GM23338 (cell line): ENCODE measurements around the gene RSPO3. TPM values are rescaled to one million over a fixed set of nuclear protein-coding genes. Genes with fewer than 3 reads are reported as not detected.

Source experiments
- ATAC-seq: fragments of 200-7000 bp; cut with Tn5 transposase; 3 replicates; pipeline ENCODE4 v1.9.1; 2020
- DNase-seq: peaks from one replicate; pipeline ENCODE4 v3.0.0-alpha.2; 2015; ENCODE audit warnings: low spot score
- H2AFZ ChIP-seq: fragments of 200-600 bp; sonication (generic); 2 replicates; pipeline ENCODE4 v1.8.0; 2016; ENCODE audit warnings: antibody characterized with exemption, mild to moderate bottlenecking, moderate library complexity
- H3F3A ChIP-seq: fragments of 200-600 bp; sonication (generic); replicated peaks from 2 replicates; pipeline ENCODE4 v1.8.0; 2017; ENCODE audit warnings: antibody characterized with exemption, mixed run types, low read depth
- H3K27ac ChIP-seq: fragments of 200-600 bp; sonication (generic); 2 replicates; pipeline ENCODE4 v1.6.1; 2016; ENCODE audit warnings: low read depth
- H3K27me3 ChIP-seq: fragments of 200-600 bp; sonication (generic); 2 replicates; pipeline ENCODE4 v1.8.0; 2016; ENCODE audit warnings: mild to moderate bottlenecking, mixed run types, moderate library complexity; ENCODE audit not compliant: insufficient read depth
- H3K36me3 ChIP-seq: fragments of 200-600 bp; sonication (generic); 2 replicates; pipeline ENCODE4 v1.8.0; 2016; ENCODE audit warnings: mild to moderate bottlenecking; ENCODE audit not compliant: insufficient read depth
- H3K4me1 ChIP-seq: fragments of 200-600 bp; sonication (generic); 2 replicates; pipeline ENCODE4 v1.8.0; 2016; ENCODE audit warnings: mild to moderate bottlenecking, moderate library complexity; ENCODE audit not compliant: insufficient read depth
- H3K4me2 ChIP-seq: fragments of 200-600 bp; sonication (generic); 2 replicates; pipeline ENCODE4 v1.7.1; 2017; ENCODE audit warnings: mixed run types
- H3K4me3 ChIP-seq: fragments of 200-600 bp; sonication (generic); 2 replicates; pipeline ENCODE4 v1.6.1; 2016; ENCODE audit warnings: mixed run types
- H3K79me2 ChIP-seq: fragments of 200-600 bp; sonication (generic); replicated peaks from 2 replicates; pipeline ENCODE4 v1.8.0; 2017; ENCODE audit warnings: mild to moderate bottlenecking; ENCODE audit not compliant: insufficient read depth
- H3K9me2 ChIP-seq: fragments of 200-600 bp; sonication (generic); 2 replicates; pipeline ENCODE4 v1.8.0; 2017; ENCODE audit not compliant: insufficient read depth
- H4K20me1 ChIP-seq: fragments of 200-600 bp; sonication (generic); replicated peaks from 2 replicates; pipeline ENCODE4 v1.8.0; 2017; ENCODE audit warnings: mild to moderate bottlenecking; ENCODE audit not compliant: insufficient read depth
- H3K27ac Mint-ChIP-seq: 2 replicates; pipeline ENCODE4 v1.8.0; 2020; ENCODE audit warnings: inconsistent platforms, mild to moderate bottlenecking, moderate library complexity, mixed read lengths
- H3K27me3 Mint-ChIP-seq: 3 replicates; pipeline ENCODE4 v1.8.0; 2022; ENCODE audit warnings: low read depth, mild to moderate bottlenecking, moderate library complexity, mixed read lengths, inconsistent platforms; ENCODE audit not compliant: insufficient read depth, poor library complexity
- H3K36me3 Mint-ChIP-seq: 3 replicates; pipeline ENCODE4 v1.8.0; 2021; ENCODE audit warnings: low read depth, mild to moderate bottlenecking, inconsistent platforms, moderate library complexity, mixed read lengths
- H3K4me1 Mint-ChIP-seq: 3 replicates; pipeline ENCODE4 v1.8.0; 2020; ENCODE audit warnings: mild to moderate bottlenecking, inconsistent platforms, mixed read lengths
- H3K4me3 Mint-ChIP-seq: 3 replicates; pipeline ENCODE4 v1.8.0; 2021; ENCODE audit warnings: moderate library complexity, mild to moderate bottlenecking, inconsistent platforms, mixed read lengths
- H3K9me3 Mint-ChIP-seq: 3 replicates; pipeline ENCODE4 v1.8.0; 2020; ENCODE audit warnings: moderate library complexity, mild to moderate bottlenecking, inconsistent platforms, mixed read lengths
- CREB1 ChIP-seq: fragments of 250-450 bp; sonication (Bioruptor Pico); IDR thresholded peaks from 2 replicates; pipeline ENCODE4 v1.5.0; 2020; ENCODE audit warnings: low read depth, mild to moderate bottlenecking, moderate library complexity
- EZH2 ChIP-seq: fragments of 200-600 bp; sonication (generic); IDR thresholded peaks from one replicate; pipeline ENCODE4 v1.8.0; 2017; ENCODE audit warnings: antibody characterized with exemption, mild to moderate bottlenecking, low read depth; ENCODE audit not compliant: unreplicated experiment
- JUNB ChIP-seq: IDR thresholded peaks from one replicate; pipeline ENCODE4 v1.6.1; 2016; ENCODE audit warnings: antibody characterized with exemption; ENCODE audit not compliant: unreplicated experiment
- NANOG ChIP-seq: IDR thresholded peaks from 2 replicates; pipeline ENCODE4 v1.6.1; 2016; ENCODE audit warnings: antibody characterized with exemption, borderline replicate concordance
- POLR2AphosphoS5 ChIP-seq: IDR thresholded peaks from 2 replicates; pipeline ENCODE4 v1.6.1; 2016; ENCODE audit warnings: antibody characterized with exemption, low read depth
- STAT1 ChIP-seq: IDR thresholded peaks from one replicate; pipeline ENCODE4 v1.6.1; 2016; ENCODE audit warnings: antibody characterized with exemption; ENCODE audit not compliant: unreplicated experiment
- ZNF114 ChIP-seq: fragments of 250-450 bp; sonication (Bioruptor Pico); IDR thresholded peaks from 2 replicates; pipeline ENCODE4 v1.5.0; 2020; ENCODE audit warnings: mild to moderate bottlenecking, moderate library complexity
- ZNF331 ChIP-seq: fragments of 250-450 bp; sonication (Bioruptor Pico); IDR thresholded peaks from 2 replicates; pipeline ENCODE4 v1.5.0; 2020; ENCODE audit warnings: low read depth, mild to moderate bottlenecking, moderate library complexity
- polyA plus RNA-seq: library from polyadenylated mRNA; unstranded; fragments of >200 nt; fragmentation: Nextera tagmentation; extraction: Ambion mirVana; gene quantifications from 2 replicates; pipeline ENCODE4 v1.2.1, GENCODE V29; 2016
- total RNA-seq: library from RNA; depleted of rRNA; stranded (reverse); fragments of >200 nt; shearing (Covaris generic); gene quantifications from 2 replicates; pipeline ENCODE4 v1.2.3, GENCODE V29; 2014
- TF ChIP-seq, protein P1 (sequence below): IDR thresholded peaks from 2 replicates; pipeline ENCODE4 v1.6.1; 2016; ENCODE audit warnings: antibody characterized with exemption
- TF ChIP-seq, protein P2 (sequence below): fragments of 250-450 bp; sonication (Bioruptor Pico); IDR thresholded peaks from 2 replicates; pipeline ENCODE4 v1.5.0; 2020; ENCODE audit warnings: mild to moderate bottlenecking, moderate library complexity
- TF ChIP-seq, protein P3 (sequence below), 2 experiments: fragments of 200-600 bp in 1 of 2; sonication (generic) in 1 of 2; conservative IDR thresholded peaks; 2 replicates each; pipeline versions ENCODE4 v1.5.1 to v1.6.1; 2016 to 2017; ENCODE audit warnings: antibody characterized with exemption in 2 of 2, low read depth in 2 of 2, mild to moderate bottlenecking in 2 of 2, moderate library complexity in 1 of 2

Gene RSPO3
- total and polyA plus RNA-seq, 2 experiments from 2014 or later, result not detected

DNA sequence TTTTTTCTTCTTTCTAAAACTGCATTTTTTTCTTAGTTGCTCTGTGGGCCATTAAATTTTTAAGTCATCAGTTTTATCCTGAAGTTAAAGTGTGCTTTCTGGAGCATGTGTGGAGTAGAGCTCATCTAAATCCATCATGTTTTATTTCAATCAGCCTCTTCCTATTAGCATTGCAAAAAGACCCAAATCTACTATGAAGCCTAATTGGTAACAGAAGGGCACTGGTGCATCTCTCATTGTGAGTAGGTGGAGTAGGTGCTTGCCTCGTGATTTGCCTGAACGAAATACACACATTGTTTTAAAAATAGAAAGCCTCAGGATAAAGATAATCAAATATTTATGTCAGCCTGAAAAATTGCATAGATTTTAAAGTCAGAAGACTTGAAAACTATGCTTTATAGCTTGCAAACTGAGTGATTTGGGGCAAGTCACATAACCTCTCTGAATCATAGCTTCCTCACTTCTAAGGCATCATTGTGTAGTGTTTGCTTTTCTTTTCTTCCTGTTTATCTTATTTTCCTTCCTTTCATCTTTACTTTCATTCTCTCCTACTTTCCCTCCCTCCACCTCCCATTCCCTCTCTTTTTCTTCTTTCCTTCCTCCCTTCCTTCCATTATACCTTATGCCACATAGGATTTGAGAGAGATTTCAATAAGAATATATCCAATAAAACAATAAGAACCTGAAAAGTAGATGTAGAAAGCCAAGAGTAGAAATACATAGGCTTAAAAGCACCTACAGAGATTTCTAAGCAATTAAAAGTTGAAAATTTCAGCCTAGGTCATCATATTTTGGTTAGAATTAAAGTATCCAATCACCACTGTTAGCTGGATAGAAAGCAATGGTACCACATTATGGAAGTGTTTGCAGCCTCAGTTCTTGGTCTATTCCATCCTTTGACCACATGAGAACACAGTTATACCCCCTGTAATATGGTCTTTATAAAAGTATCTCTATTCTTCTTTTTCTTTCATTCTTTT lies 98.6 kb downstream of the RSPO3 start (continued):
- TF ChIP-seq, protein P1, sequence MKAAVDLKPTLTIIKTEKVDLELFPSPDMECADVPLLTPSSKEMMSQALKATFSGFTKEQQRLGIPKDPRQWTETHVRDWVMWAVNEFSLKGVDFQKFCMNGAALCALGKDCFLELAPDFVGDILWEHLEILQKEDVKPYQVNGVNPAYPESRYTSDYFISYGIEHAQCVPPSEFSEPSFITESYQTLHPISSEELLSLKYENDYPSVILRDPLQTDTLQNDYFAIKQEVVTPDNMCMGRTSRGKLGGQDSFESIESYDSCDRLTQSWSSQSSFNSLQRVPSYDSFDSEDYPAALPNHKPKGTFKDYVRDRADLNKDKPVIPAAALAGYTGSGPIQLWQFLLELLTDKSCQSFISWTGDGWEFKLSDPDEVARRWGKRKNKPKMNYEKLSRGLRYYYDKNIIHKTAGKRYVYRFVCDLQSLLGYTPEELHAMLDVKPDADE, result no peak
- no peak for TF ChIP-seq EZH2
- TF ChIP-seq ZNF331 (CRISPR knock-in tag), result no peak
- TF ChIP-seq STAT1, result no peak
- no peak for TF ChIP-seq ZNF114 (CRISPR knock-in tag)
- TF ChIP-seq CREB1, result no peak
- TF ChIP-seq JUNB, result no peak

DNA sequence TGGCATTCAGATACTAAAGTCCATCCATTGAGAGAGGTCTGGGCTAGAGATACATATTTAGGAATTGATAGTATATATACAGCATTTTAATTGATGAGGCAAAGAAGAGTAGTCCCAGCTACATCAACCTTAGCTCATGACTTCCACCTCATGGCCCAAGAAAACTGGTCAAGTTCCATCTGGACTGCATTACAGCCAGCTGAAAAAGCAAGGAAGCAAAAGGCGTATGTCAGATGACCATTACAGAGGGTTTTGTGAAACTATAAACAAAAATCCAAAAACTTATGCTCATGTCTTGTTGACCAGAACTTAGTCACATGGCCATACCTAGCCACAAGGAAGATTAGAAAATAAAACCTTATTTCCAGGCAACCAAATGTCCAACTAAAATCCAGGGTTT lies 101.4 kb downstream of the RSPO3 start:
- Histone ChIP-seq H3F3A (no peaks in the 10 kb centered on the region), H4K20me1 (no peaks in the 10 kb centered on the region), H3K27me3 (no peaks in the 10 kb centered on the region), H3K4me2 (no peak overlapping the region), H3K36me3 (no peaks in the 10 kb centered on the region), H3K27ac (no peak overlapping the region), H3K4me1 (no peaks in the 10 kb centered on the region), H2AFZ (no peak overlapping the region), H3K9me2 (0 out of 2 replicates have a peak, but pooled peaks cover 3% of the 10 kb centered on the region), H3K4me3 (no peak overlapping the region), H3K79me2 (no peaks in the 10 kb centered on the region)
- Mint-ChIP-seq H3K4me3 (no peak overlapping the region), H3K9me3 (peaks cover 4% of the 10 kb centered on the region), H3K27ac (no peak overlapping the region), H3K36me3 (no peaks in the 10 kb centered on the region; the same call in 2 of the 3 replicates), H3K4me1 (no peaks in the 10 kb centered on the region; the same call in 2 of the 3 replicates), H3K27me3 (peaks cover 3% of the 10 kb centered on the region)
- DNase-seq (no peak), ATAC-seq (no peak)
- TF ChIP-seq ZNF331 (CRISPR knock-in tag) (no peak), EZH2 (no peak), ZNF114 (CRISPR knock-in tag) (no peak), CREB1 (no peak), JUNB (no peak), NANOG (no peak), STAT1 (no peak), POLR2AphosphoS5 (no peak)
- TF ChIP-seq, protein P2, sequence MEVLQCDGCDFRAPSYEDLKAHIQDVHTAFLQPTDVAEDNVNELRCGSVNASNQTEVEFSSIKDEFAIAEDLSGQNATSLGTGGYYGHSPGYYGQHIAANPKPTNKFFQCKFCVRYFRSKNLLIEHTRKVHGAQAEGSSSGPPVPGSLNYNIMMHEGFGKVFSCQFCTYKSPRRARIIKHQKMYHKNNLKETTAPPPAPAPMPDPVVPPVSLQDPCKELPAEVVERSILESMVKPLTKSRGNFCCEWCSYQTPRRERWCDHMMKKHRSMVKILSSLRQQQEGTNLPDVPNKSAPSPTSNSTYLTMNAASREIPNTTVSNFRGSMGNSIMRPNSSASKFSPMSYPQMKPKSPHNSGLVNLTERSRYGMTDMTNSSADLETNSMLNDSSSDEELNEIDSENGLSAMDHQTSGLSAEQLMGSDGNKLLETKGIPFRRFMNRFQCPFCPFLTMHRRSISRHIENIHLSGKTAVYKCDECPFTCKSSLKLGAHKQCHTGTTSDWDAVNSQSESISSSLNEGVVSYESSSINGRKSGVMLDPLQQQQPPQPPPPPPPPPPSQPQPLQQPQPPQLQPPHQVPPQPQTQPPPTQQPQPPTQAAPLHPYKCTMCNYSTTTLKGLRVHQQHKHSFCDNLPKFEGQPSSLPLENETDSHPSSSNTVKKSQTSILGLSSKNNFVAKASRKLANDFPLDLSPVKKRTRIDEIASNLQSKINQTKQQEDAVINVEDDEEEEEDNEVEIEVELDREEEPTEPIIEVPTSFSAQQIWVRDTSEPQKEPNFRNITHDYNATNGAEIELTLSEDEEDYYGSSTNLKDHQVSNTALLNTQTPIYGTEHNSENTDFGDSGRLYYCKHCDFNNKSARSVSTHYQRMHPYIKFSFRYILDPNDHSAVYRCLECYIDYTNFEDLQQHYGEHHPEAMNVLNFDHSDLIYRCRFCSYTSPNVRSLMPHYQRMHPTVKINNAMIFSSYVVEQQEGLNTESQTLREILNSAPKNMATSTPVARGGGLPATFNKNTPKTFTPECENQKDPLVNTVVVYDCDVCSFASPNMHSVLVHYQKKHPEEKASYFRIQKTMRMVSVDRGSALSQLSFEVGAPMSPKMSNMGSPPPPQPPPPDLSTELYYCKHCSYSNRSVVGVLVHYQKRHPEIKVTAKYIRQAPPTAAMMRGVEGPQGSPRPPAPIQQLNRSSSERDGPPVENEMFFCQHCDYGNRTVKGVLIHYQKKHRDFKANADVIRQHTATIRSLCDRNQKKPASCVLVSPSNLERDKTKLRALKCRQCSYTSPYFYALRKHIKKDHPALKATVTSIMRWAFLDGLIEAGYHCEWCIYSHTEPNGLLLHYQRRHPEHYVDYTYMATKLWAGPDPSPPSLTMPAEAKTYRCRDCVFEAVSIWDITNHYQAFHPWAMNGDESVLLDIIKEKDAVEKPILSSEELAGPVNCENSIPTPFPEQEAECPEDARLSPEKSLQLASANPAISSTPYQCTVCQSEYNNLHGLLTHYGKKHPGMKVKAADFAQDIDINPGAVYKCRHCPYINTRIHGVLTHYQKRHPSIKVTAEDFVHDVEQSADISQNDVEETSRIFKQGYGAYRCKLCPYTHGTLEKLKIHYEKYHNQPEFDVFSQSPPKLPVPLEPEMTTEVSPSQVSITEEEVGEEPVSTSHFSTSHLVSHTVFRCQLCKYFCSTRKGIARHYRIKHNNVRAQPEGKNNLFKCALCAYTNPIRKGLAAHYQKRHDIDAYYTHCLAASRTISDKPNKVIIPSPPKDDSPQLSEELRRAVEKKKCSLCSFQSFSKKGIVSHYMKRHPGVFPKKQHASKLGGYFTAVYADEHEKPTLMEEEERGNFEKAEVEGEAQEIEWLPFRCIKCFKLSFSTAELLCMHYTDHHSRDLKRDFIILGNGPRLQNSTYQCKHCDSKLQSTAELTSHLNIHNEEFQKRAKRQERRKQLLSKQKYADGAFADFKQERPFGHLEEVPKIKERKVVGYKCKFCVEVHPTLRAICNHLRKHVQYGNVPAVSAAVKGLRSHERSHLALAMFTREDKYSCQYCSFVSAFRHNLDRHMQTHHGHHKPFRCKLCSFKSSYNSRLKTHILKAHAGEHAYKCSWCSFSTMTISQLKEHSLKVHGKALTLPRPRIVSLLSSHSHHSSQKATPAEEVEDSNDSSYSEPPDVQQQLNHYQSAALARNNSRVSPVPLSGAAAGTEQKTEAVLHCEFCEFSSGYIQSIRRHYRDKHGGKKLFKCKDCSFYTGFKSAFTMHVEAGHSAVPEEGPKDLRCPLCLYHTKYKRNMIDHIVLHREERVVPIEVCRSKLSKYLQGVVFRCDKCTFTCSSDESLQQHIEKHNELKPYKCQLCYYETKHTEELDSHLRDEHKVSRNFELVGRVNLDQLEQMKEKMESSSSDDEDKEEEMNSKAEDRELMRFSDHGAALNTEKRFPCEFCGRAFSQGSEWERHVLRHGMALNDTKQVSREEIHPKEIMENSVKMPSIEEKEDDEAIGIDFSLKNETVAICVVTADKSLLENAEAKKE (CRISPR knock-in tag), result no peak
- TF ChIP-seq, protein P1, result no peak
- TF ChIP-seq, protein P3, sequence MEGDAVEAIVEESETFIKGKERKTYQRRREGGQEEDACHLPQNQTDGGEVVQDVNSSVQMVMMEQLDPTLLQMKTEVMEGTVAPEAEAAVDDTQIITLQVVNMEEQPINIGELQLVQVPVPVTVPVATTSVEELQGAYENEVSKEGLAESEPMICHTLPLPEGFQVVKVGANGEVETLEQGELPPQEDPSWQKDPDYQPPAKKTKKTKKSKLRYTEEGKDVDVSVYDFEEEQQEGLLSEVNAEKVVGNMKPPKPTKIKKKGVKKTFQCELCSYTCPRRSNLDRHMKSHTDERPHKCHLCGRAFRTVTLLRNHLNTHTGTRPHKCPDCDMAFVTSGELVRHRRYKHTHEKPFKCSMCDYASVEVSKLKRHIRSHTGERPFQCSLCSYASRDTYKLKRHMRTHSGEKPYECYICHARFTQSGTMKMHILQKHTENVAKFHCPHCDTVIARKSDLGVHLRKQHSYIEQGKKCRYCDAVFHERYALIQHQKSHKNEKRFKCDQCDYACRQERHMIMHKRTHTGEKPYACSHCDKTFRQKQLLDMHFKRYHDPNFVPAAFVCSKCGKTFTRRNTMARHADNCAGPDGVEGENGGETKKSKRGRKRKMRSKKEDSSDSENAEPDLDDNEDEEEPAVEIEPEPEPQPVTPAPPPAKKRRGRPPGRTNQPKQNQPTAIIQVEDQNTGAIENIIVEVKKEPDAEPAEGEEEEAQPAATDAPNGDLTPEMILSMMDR (conservative IDR thresholded peaks at IDR 0.05; ENCODE audit: low read depth in 2 of 2), result no peak
